Loucy (cell line): Measurements from ENCODE around the gene CHST11.

Source experiments
- H2AFZ ChIP-seq: fragments of 200-600 bp; sonication (generic); 2 replicates; pipeline ENCODE4 v1.6.0; 2016; ENCODE audit warnings: antibody characterized with exemption, mild to moderate bottlenecking, low read length, moderate library complexity
- H3F3A ChIP-seq: fragments of 200-600 bp; 2 replicates; pipeline ENCODE4 v1.6.0; 2016; ENCODE audit warnings: antibody characterized with exemption, low read depth, mild to moderate bottlenecking
- H3K27me3 ChIP-seq: fragments of 200-600 bp; sonication (generic); 2 replicates; pipeline ENCODE4 v1.6.1; 2014; ENCODE audit warnings: low read length, mild to moderate bottlenecking; ENCODE audit not compliant: insufficient read depth, poor library complexity, severe bottlenecking
- H3K36me3 ChIP-seq: fragments of 200-600 bp; sonication (generic); 2 replicates; pipeline ENCODE4 v1.6.1; 2016; ENCODE audit warnings: low read length; ENCODE audit not compliant: insufficient read depth
- H3K4me1 ChIP-seq: fragments of 200-600 bp; sonication (generic); 2 replicates; pipeline ENCODE4 v1.5.1; 2014; ENCODE audit warnings: low read length, mild to moderate bottlenecking; ENCODE audit not compliant: insufficient read depth, poor library complexity, severe bottlenecking
- H3K4me2 ChIP-seq: fragments of 200-600 bp; sonication (generic); 2 replicates; pipeline ENCODE4 v1.6.0; 2014; ENCODE audit warnings: antibody characterized with exemption, low read length, low read depth, mild to moderate bottlenecking; ENCODE audit not compliant: poor library complexity, severe bottlenecking
- H3K4me3 ChIP-seq: fragments of 200-600 bp; sonication (generic); 2 replicates; pipeline ENCODE4 v1.5.1; 2014; ENCODE audit warnings: low read length, mild to moderate bottlenecking, mixed read lengths; ENCODE audit not compliant: poor library complexity, severe bottlenecking
- H3K79me2 ChIP-seq: fragments of 200-600 bp; sonication (generic); 2 replicates; pipeline ENCODE4 v1.6.1; 2014; ENCODE audit warnings: low read length; ENCODE audit not compliant: insufficient read depth
- H3K9ac ChIP-seq: fragments of 200-600 bp; sonication (generic); 2 replicates; pipeline ENCODE4 v1.6.0; 2014; ENCODE audit warnings: mild to moderate bottlenecking, low read depth, low read length, moderate library complexity; ENCODE audit not compliant: poor library complexity, severe bottlenecking
- H3K9me2 ChIP-seq: fragments of 200-600 bp; sonication (generic); replicated peaks from 2 replicates; pipeline ENCODE4 v1.6.1; 2016; ENCODE audit warnings: low read depth, low read length, mixed read lengths
- H3K9me3 ChIP-seq: fragments of 200-600 bp; sonication (generic); 2 replicates; pipeline ENCODE4 v1.6.1; 2014; ENCODE audit warnings: mild to moderate bottlenecking, antibody characterized with exemption, low read length, low read depth; ENCODE audit not compliant: insufficient read depth
- H4K20me1 ChIP-seq: fragments of 200-600 bp; sonication (generic); 2 replicates; pipeline ENCODE4 v1.6.0; 2014; ENCODE audit warnings: antibody characterized with exemption, low read length, mild to moderate bottlenecking; ENCODE audit not compliant: insufficient read depth, poor library complexity, severe bottlenecking
- EZH2phosphoT487 ChIP-seq: fragments of 200-600 bp; IDR thresholded peaks from 2 replicates; pipeline ENCODE4 v1.6.1; 2018; ENCODE audit warnings: antibody characterized with exemption, mild to moderate bottlenecking, moderate library complexity, borderline replicate concordance
- TF ChIP-seq, protein P1 (sequence below): fragments of 200-600 bp; sonication (generic); conservative IDR thresholded peaks from 2 replicates; pipeline ENCODE4 v1.5.1; 2014; ENCODE audit warnings: mild to moderate bottlenecking, antibody characterized with exemption, low read length

CHST11 gene

DNA sequence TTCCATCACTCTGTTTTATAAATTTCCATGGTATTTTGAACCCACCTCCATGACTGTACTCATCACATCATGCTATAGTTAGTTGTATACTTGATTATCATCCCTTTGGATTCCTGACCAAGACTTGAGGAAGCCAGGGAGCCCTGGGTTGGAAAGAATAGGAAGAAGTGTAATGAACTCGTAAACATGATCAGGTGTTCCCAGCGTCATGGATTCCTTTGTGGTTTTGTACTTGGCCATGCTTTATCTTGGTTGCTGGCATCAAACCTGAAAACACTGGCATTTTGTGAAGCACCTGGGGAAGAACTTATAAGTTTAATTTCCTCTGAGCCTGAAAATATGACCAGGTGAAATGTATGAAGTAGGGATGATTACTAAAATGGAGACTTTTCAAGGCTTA is 76.4 kb downstream of the CHST11 start:
- Histone ChIP-seq H3K36me3 (peaks cover 62% of the 10 kb centered on the region; the same call in 1 of the 2 replicates), H3K4me2 (no peak overlapping the region), H3K79me2 (peaks cover 100% of the 10 kb centered on the region), H3K4me1 (peaks cover 47% of the 10 kb centered on the region), H2AFZ (no peak overlapping the region), H3K4me3 (no peak overlapping the region), H3K27me3 (no peaks in the 10 kb centered on the region), H4K20me1 (peaks cover 99% of the 10 kb centered on the region), H3F3A (no peaks in the 10 kb centered on the region), H3K9ac (no peak overlapping the region), H3K9me2 (no peaks in the 10 kb centered on the region), H3K9me3 (no peaks in the 10 kb centered on the region)
- no peak for TF ChIP-seq EZH2phosphoT487
- TF ChIP-seq, protein P1, sequence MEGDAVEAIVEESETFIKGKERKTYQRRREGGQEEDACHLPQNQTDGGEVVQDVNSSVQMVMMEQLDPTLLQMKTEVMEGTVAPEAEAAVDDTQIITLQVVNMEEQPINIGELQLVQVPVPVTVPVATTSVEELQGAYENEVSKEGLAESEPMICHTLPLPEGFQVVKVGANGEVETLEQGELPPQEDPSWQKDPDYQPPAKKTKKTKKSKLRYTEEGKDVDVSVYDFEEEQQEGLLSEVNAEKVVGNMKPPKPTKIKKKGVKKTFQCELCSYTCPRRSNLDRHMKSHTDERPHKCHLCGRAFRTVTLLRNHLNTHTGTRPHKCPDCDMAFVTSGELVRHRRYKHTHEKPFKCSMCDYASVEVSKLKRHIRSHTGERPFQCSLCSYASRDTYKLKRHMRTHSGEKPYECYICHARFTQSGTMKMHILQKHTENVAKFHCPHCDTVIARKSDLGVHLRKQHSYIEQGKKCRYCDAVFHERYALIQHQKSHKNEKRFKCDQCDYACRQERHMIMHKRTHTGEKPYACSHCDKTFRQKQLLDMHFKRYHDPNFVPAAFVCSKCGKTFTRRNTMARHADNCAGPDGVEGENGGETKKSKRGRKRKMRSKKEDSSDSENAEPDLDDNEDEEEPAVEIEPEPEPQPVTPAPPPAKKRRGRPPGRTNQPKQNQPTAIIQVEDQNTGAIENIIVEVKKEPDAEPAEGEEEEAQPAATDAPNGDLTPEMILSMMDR, result no peak

DNA sequence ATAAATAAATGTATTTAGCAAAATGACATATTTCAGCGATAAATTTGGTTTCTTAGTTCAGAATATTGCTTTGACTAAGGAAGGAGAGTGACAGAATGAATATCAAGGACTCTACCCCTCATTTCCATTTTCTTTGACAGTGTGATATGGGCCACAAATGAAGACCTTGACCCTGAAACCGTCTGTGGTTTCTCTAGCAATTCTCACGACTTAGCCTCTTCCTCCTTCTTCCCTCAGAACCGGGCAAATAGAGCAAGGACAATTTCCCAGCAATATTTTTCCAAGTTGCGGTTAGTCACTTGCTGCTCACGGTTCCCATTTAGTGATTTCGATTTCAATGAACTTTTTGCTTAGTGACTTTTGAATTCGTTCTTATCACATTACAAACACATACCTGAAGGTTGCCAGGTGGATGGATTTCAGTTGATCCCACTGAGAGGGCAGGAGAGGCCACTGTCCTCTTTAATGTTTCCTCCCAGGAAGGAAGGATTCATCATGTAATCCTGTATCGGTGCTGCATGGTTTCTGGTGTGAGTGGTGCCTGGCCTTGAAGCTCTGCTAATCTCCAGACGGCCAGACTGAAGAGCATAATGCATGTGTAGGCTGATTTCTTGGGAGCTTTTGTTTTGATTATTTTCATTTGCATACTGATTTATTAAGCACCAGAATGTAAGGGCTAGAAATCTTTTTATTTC is 77.6 kb downstream of the CHST11 start:
- Histone ChIP-seq H4K20me1 (peaks cover 99% of the 10 kb centered on the region), H3K36me3 (peaks cover 62% of the 10 kb centered on the region), H3K9ac (no peak overlapping the region), H3K4me2 (no peak overlapping the region), H3K9me2 (no peaks in the 10 kb centered on the region), H3K79me2 (peaks cover 100% of the 10 kb centered on the region), H3F3A (no peaks in the 10 kb centered on the region), H3K4me1 (peaks cover 36% of the 10 kb centered on the region), H2AFZ (no peak overlapping the region), H3K27me3 (no peaks in the 10 kb centered on the region), H3K4me3 (no peak overlapping the region), H3K9me3 (no peaks in the 10 kb centered on the region)
- no peak for TF ChIP-seq EZH2phosphoT487

DNA sequence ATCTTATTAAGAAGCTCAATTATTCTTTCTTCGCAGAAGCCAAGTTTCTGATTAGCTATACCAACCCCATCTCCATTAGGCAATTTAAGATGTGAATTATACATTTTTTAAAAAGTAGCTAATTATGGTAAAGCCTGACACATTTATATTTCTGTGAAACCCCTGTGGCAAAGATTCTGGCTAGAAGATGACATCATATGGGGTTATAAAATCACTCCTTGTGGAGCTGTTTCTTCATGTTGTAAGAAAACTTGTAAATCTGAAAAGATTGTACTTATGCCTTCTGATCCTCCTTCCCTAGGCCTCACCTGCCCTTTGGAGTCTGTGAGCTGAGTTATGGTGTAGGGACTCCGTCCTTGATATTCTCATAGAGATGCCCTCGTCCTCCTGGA is 78.1 kb downstream of the CHST11 start:
- Histone ChIP-seq H3F3A (no peaks in the 10 kb centered on the region), H3K4me2 (no peak overlapping the region), H3K9ac (no peak overlapping the region), H3K4me3 (no peak overlapping the region), H3K4me1 (peaks cover 36% of the 10 kb centered on the region), H3K79me2 (peaks cover 100% of the 10 kb centered on the region), H3K36me3 (peaks cover 62% of the 10 kb centered on the region), H3K27me3 (no peaks in the 10 kb centered on the region), H4K20me1 (peaks cover 99% of the 10 kb centered on the region), H2AFZ (no peak overlapping the region), H3K9me2 (no peaks in the 10 kb centered on the region), H3K9me3 (no peaks in the 10 kb centered on the region)
- TF ChIP-seq, protein P1, result no peak
- no peak for TF ChIP-seq EZH2phosphoT487

DNA sequence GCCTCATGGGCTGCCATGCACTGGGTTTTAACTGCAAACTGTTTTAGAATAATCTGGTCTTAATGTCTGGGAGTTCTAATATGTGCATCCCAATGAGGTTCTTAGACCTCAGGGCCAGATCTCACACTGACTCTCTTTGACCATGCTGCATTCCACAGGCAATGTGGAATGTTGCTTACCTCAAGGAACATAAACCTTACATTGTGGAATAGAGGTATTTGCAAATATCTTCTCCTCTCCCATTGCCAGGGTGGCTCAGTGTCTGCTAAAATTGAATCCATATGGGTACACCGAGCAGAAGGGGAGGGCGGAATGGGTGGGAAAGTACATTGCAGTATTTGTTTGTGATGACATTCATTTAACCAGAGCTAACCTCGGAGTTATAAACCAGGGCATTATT is 78.6 kb downstream of the CHST11 start:
- Histone ChIP-seq H3K4me3 (no peak overlapping the region), H3K9ac (no peak overlapping the region), H3K4me2 (no peak overlapping the region), H3K79me2 (peaks cover 100% of the 10 kb centered on the region), H3K4me1 (peaks cover 36% of the 10 kb centered on the region), H3K27me3 (no peaks in the 10 kb centered on the region), H2AFZ (no peak overlapping the region), H3F3A (no peaks in the 10 kb centered on the region), H3K9me3 (no peaks in the 10 kb centered on the region), H3K9me2 (no peaks in the 10 kb centered on the region), H4K20me1 (peaks cover 99% of the 10 kb centered on the region), H3K36me3 (peaks cover 62% of the 10 kb centered on the region)
- TF ChIP-seq, protein P1, result no peak
- TF ChIP-seq EZH2phosphoT487, result no peak
